Measurements from ENCODE around the gene EPB41L1. TPM values are rescaled to one million over a fixed set of nuclear protein-coding genes. Genes with fewer than 3 reads are reported as not detected.

The EPB41L1 gene
- polyA plus RNA-seq, 1 donor (not counting 4 experiments of a cell fraction or from before 2014, with no cell fraction given), result 1.2 TPM

- H3K79me2 ChIP-seq (ENCODE audit: control insufficient read depth, insufficient read depth, low read length), result no peaks in the 10 kb centered on the region
- TF ChIP-seq, protein P1, sequence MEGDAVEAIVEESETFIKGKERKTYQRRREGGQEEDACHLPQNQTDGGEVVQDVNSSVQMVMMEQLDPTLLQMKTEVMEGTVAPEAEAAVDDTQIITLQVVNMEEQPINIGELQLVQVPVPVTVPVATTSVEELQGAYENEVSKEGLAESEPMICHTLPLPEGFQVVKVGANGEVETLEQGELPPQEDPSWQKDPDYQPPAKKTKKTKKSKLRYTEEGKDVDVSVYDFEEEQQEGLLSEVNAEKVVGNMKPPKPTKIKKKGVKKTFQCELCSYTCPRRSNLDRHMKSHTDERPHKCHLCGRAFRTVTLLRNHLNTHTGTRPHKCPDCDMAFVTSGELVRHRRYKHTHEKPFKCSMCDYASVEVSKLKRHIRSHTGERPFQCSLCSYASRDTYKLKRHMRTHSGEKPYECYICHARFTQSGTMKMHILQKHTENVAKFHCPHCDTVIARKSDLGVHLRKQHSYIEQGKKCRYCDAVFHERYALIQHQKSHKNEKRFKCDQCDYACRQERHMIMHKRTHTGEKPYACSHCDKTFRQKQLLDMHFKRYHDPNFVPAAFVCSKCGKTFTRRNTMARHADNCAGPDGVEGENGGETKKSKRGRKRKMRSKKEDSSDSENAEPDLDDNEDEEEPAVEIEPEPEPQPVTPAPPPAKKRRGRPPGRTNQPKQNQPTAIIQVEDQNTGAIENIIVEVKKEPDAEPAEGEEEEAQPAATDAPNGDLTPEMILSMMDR (optimal IDR thresholded peaks at IDR 0.05 in 1 of 3, IDR thresholded peaks at IDR 0.05 in 1 of 3, conservative IDR thresholded peaks at IDR 0.05 in 1 of 3; ENCODE audit: extremely low read depth in 1 of 3, insufficient read depth in 2 of 3, low read length in 3 of 3), result no peak
- no peak for TF ChIP-seq EZH2 (IDR thresholded peaks at IDR 0.05; ENCODE audit: low read length)
- H2AFZ ChIP-seq (ENCODE audit: control insufficient read depth, low read length), result no peak overlapping the region
- H3K9ac ChIP-seq (ENCODE audit: control insufficient read depth, extremely low read depth, insufficient read depth, low read length), result no peak overlapping the region
- no peak overlapping the region for H3K27ac ChIP-seq (ENCODE audit: control insufficient read depth, insufficient read depth, low read length)
- peaks cover 24% of the 10 kb centered on the region for H3K27me3 ChIP-seq (ENCODE audit: control insufficient read depth, extremely low read depth, insufficient read depth, low read length)
- H3K9me3 ChIP-seq (ENCODE audit: control insufficient read depth, low read depth, low read length), result no peaks in the 10 kb centered on the region
- H3K4me2 ChIP-seq (ENCODE audit: control insufficient read depth, extremely low read depth, insufficient read depth, low read depth, low read length), result no peak overlapping the region
- no peak overlapping the region for H3K4me3 ChIP-seq (ENCODE audit: control insufficient read depth in 2 of 3, extremely low read depth in 1 of 3, insufficient read depth in 2 of 3, low read depth in 1 of 3, low read length in 3 of 3)
- DNase-seq (ENCODE audit: low read depth, low spot score) (no peak), FAIRE-seq (no peak)
- dilution Hi-C loops (cut with MboI; ENCODE audit: extremely low pct_ligation_motif_present, low sequenced_read_pairs), result no loop called here
- H3K36me3 ChIP-seq (ENCODE audit: control insufficient read depth in 2 of 2, extremely low read depth in 1 of 2, insufficient read depth in 2 of 2, low read length in 2 of 2), result no peaks in the 10 kb centered on the region
- no peaks in the 10 kb centered on the region for H4K20me1 ChIP-seq (ENCODE audit: control insufficient read depth, extremely low read depth, insufficient read depth, low read length)
- peaks cover 7% of the 10 kb centered on the region for H3K4me1 ChIP-seq (ENCODE audit: control insufficient read depth, extremely low read depth, insufficient read depth, low read length)
- H3K9me1 ChIP-seq (ENCODE audit: control insufficient read depth, extremely low read depth, insufficient read depth, low read length), result no peaks in the 10 kb centered on the region
These were observed 4.1 kb upstream of the EPB41L1 start for GRCh38 chr20:36150489-36150846.

DNA sequence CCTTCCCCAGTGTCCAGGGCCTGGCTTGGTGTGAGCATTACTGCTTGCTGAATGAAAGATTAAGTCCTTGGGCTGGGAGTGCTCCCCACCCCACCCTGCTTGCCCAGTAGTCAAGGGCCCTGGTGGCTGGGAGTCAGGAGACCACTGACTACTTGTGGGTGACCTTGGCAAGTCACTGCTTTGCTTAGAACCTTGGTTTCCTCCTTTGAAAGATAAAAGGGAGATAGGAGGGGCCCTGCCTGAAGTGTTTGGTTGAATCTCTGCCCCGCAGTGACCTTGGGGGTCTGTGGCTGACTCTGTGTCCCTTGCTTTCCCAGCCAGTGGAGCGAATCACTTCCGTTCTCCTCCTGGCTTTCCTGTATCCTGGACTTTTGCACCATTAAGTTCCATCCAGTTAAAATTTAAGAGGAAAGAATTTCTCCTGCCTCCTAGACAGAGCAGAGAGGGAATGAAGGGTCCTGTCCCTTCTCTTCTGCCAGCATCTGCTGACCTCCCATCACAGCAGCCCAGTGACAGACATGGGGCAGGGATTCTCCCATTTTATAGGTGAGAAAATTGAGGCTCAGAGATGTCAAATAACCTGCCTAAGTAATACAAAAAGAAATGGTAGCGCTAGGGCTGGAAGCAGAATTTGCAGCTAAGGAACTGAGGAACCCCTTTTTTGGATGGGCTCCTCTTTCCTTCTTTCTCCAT, 3.5 kb upstream of the EPB41L1 start:
- dilution Hi-C loops (cut with MboI; ENCODE audit: extremely low pct_ligation_motif_present, low sequenced_read_pairs), result no loop called here
- H3K4me3 ChIP-seq (ENCODE audit: control insufficient read depth in 2 of 3, extremely low read depth in 1 of 3, insufficient read depth in 2 of 3, low read depth in 1 of 3, low read length in 3 of 3), result no peak overlapping the region
- H3K4me2 ChIP-seq (ENCODE audit: control insufficient read depth, extremely low read depth, insufficient read depth, low read depth, low read length), result no peak overlapping the region
- H4K20me1 ChIP-seq (ENCODE audit: control insufficient read depth, extremely low read depth, insufficient read depth, low read length), result no peaks in the 10 kb centered on the region
- no peaks in the 10 kb centered on the region for H3K9me1 ChIP-seq (ENCODE audit: control insufficient read depth, extremely low read depth, insufficient read depth, low read length)
- H3K27me3 ChIP-seq (ENCODE audit: control insufficient read depth, extremely low read depth, insufficient read depth, low read length), result peaks cover 29% of the 10 kb centered on the region
- H3K27ac ChIP-seq (ENCODE audit: control insufficient read depth, insufficient read depth, low read length), result no peak overlapping the region
- H3K36me3 ChIP-seq (ENCODE audit: control insufficient read depth in 2 of 2, extremely low read depth in 1 of 2, insufficient read depth in 2 of 2, low read length in 2 of 2), result no peaks in the 10 kb centered on the region
- no peak overlapping the region for H3K9ac ChIP-seq (ENCODE audit: control insufficient read depth, extremely low read depth, insufficient read depth, low read length)
- peaks cover 7% of the 10 kb centered on the region for H3K4me1 ChIP-seq (ENCODE audit: control insufficient read depth, extremely low read depth, insufficient read depth, low read length)
- H3K79me2 ChIP-seq (ENCODE audit: control insufficient read depth, insufficient read depth, low read length), result no peaks in the 10 kb centered on the region
- TF ChIP-seq EZH2 (IDR thresholded peaks at IDR 0.05; ENCODE audit: low read length), result no peak
- TF ChIP-seq, protein P1 (optimal IDR thresholded peaks at IDR 0.05 in 1 of 3, IDR thresholded peaks at IDR 0.05 in 1 of 3, conservative IDR thresholded peaks at IDR 0.05 in 1 of 3; ENCODE audit: extremely low read depth in 1 of 3, insufficient read depth in 2 of 3, low read length in 3 of 3), result no peak
- DNase-seq (ENCODE audit: low read depth, low spot score) (no peak), FAIRE-seq (no peak)
- H3K9me3 ChIP-seq (ENCODE audit: control insufficient read depth, low read depth, low read length), result no peaks in the 10 kb centered on the region
- H2AFZ ChIP-seq (ENCODE audit: control insufficient read depth, low read length), result no peak overlapping the region
